Hepatocyte (in vitro differentiated cells): ENCODE results near the gene GID4. TPM values are rescaled to one million over a fixed set of nuclear protein-coding genes. Genes with fewer than 3 reads are reported as not detected.

Source experiments
- DNase-seq: peaks from one replicate; pipeline ENCODE4 v3.0.0-alpha.2; 2016; ENCODE audit warnings: low spot score
- H2AFZ ChIP-seq: fragments of 200-600 bp; sonication (generic); 2 replicates; pipeline ENCODE4 v1.6.0; 2016; ENCODE audit warnings: antibody characterized with exemption, mild to moderate bottlenecking
- H3K27ac ChIP-seq: fragments of 200-600 bp; sonication (generic); 2 replicates; pipeline ENCODE4 v1.5.1; 2016; ENCODE audit warnings: mild to moderate bottlenecking
- H3K27me3 ChIP-seq: fragments of 200-600 bp; sonication (generic); 2 replicates; pipeline ENCODE4 v1.6.1; 2016
- H3K36me3 ChIP-seq: fragments of 200-600 bp; sonication (generic); replicated peaks from 2 replicates; pipeline ENCODE4 v1.5.1; 2016; ENCODE audit warnings: low read depth; ENCODE audit not compliant: insufficient read depth
- H3K4me1 ChIP-seq: fragments of 200-600 bp; sonication (generic); 2 replicates; pipeline ENCODE4 v1.5.1; 2016; ENCODE audit warnings: mild to moderate bottlenecking, moderate library complexity; ENCODE audit not compliant: insufficient read depth
- H3K4me2 ChIP-seq: fragments of 200-600 bp; sonication (generic); 2 replicates; pipeline ENCODE4 v1.6.0; 2016
- H3K4me3 ChIP-seq: fragments of 200-600 bp; sonication (generic); 2 replicates; pipeline ENCODE4 v1.5.1; 2016; ENCODE audit warnings: mild to moderate bottlenecking
- H3K79me2 ChIP-seq: fragments of 200-600 bp; sonication (generic); 2 replicates; pipeline ENCODE4 v1.6.0; 2017; ENCODE audit warnings: mild to moderate bottlenecking
- H3K9me2 ChIP-seq: fragments of 200-600 bp; sonication (generic); replicated peaks from 2 replicates; pipeline ENCODE4 v1.6.0; 2017; ENCODE audit warnings: mild to moderate bottlenecking; ENCODE audit not compliant: insufficient read depth
- H3K9me3 ChIP-seq: fragments of 200-600 bp; sonication (generic); 2 replicates; pipeline ENCODE4 v1.5.1; 2016; ENCODE audit warnings: low read depth, mild to moderate bottlenecking
- H4K20me1 ChIP-seq: fragments of 200-600 bp; sonication (generic); 2 replicates; pipeline ENCODE4 v1.6.0; 2016; ENCODE audit warnings: mild to moderate bottlenecking; ENCODE audit not compliant: insufficient read depth, poor library complexity, severe bottlenecking
- CTCF ChIP-seq: fragments of 200-600 bp; sonication (generic); IDR thresholded peaks from 2 replicates; pipeline ENCODE4 v1.5.1; 2016; ENCODE audit warnings: antibody characterized with exemption, mild to moderate bottlenecking; ENCODE audit not compliant: poor library complexity
- EZH2 ChIP-seq: fragments of 200-600 bp; sonication (generic); IDR thresholded peaks from 2 replicates; pipeline ENCODE4 v1.6.1; 2016; ENCODE audit warnings: antibody characterized with exemption, mild to moderate bottlenecking, borderline replicate concordance
- EZH2phosphoT487 ChIP-seq: fragments of 200-600 bp; sonication (generic); IDR thresholded peaks from one replicate; pipeline ENCODE4 v1.6.1; 2018; ENCODE audit warnings: antibody characterized with exemption, mild to moderate bottlenecking, low read depth, moderate library complexity; ENCODE audit not compliant: unreplicated experiment, severe bottlenecking
- WGBS: methylation state at CpG from one replicate; pipeline ENCODE4 v1.1.6; 2016; ENCODE audit warnings: low lambda C conversion rate; ENCODE audit errors: missing lambda C conversion rate; 5-methylcytosine and 5-hydroxymethylcytosine counted together
- polyA plus RNA-seq: library from polyadenylated mRNA; unstranded; fragments of >200 nt; fragmentation: Nextera tagmentation; extraction: Ambion mirVana; gene quantifications from 2 replicates; pipeline ENCODE4 v1.2.1, GENCODE V29; 2016
- total RNA-seq: library from RNA; depleted of rRNA; stranded (reverse); fragments of >200 nt; gene quantifications from 2 replicates; pipeline ENCODE4 v1.2.3, GENCODE V29; 2014

The GID4 gene
- total and polyA plus RNA-seq, 2 experiments from 2014 or later, result 6.7 to 8.2 TPM

- H3K9me2 ChIP-seq, result no peaks in the 10 kb centered on the region
- H3K4me3 ChIP-seq, result no peak overlapping the region
- no peaks in the 10 kb centered on the region for H3K4me1 ChIP-seq
- H2AFZ ChIP-seq, result no peak overlapping the region
- DNase-seq, result no peak
- no peaks in the 10 kb centered on the region for H3K9me3 ChIP-seq
- H3K36me3 ChIP-seq, result no peaks in the 10 kb centered on the region
- no peak for TF ChIP-seq EZH2
- TF ChIP-seq CTCF, result no peak
- TF ChIP-seq EZH2phosphoT487, result no peak
- no peak overlapping the region for H3K4me2 ChIP-seq
- H3K27ac ChIP-seq, result no peak overlapping the region
- no peaks in the 10 kb centered on the region for H4K20me1 ChIP-seq
- H3K27me3 ChIP-seq, result no peaks in the 10 kb centered on the region
- no peaks in the 10 kb centered on the region for H3K79me2 ChIP-seq
- 92% methylated on average over 9 of the region's 9 CpGs for WGBS
These were observed 34.9 kb upstream of the GID4 start for GRCh38 chr17:18004345-18004744.

- Histone ChIP-seq H2AFZ (no peak overlapping the region), H4K20me1 (no peaks in the 10 kb centered on the region), H3K36me3 (no peaks in the 10 kb centered on the region), H3K9me3 (no peaks in the 10 kb centered on the region), H3K4me3 (no peak overlapping the region), H3K4me2 (no peak overlapping the region), H3K79me2 (no peaks in the 10 kb centered on the region), H3K27ac (no peak overlapping the region), H3K27me3 (no peaks in the 10 kb centered on the region), H3K4me1 (no peaks in the 10 kb centered on the region), H3K9me2 (no peaks in the 10 kb centered on the region)
- 80% methylated on average over 9 of the region's 9 CpGs for WGBS
- no peak for DNase-seq
- TF ChIP-seq EZH2phosphoT487 (no peak), CTCF (no peak), EZH2 (no peak)
These were observed 34.3 kb upstream of the GID4 start for GRCh38 chr17:18004884-18005305.

- no peaks in the 10 kb centered on the region for H3K9me2 ChIP-seq
- H3K27ac ChIP-seq, result no peak overlapping the region
- TF ChIP-seq EZH2phosphoT487, result no peak
- no peak for TF ChIP-seq CTCF
- no peak for TF ChIP-seq EZH2
- no peak overlapping the region for H3K4me2 ChIP-seq
- DNase-seq, result no peak
- H4K20me1 ChIP-seq, result no peaks in the 10 kb centered on the region
- H3K9me3 ChIP-seq, result no peaks in the 10 kb centered on the region
- H3K4me3 ChIP-seq, result no peak overlapping the region
- H3K4me1 ChIP-seq, result no peaks in the 10 kb centered on the region
- H3K36me3 ChIP-seq, result no peaks in the 10 kb centered on the region
- H2AFZ ChIP-seq, result no peak overlapping the region
- 65% methylated on average over 3 of the region's 3 CpGs for whole genome bisulfite sequencing
- H3K27me3 ChIP-seq, result no peaks in the 10 kb centered on the region
- no peaks in the 10 kb centered on the region for H3K79me2 ChIP-seq
These were observed 33.7 kb upstream of the GID4 start for GRCh38 chr17:18005496-18005895.
